Stimulated activated CD4-positive, alpha-beta T cell treated with anti-CD3 and anti-CD28 coated beads, Interleukin-15, amount 100 ng/mL, for 24 hours (primary cell): Measurements from ENCODE around the gene OR52I1.

ENCODE experiments used
- DNase-seq: peaks from one replicate; pipeline ENCODE4 v3.0.0-alpha.2; 2020

OR52I1 gene

DNA sequence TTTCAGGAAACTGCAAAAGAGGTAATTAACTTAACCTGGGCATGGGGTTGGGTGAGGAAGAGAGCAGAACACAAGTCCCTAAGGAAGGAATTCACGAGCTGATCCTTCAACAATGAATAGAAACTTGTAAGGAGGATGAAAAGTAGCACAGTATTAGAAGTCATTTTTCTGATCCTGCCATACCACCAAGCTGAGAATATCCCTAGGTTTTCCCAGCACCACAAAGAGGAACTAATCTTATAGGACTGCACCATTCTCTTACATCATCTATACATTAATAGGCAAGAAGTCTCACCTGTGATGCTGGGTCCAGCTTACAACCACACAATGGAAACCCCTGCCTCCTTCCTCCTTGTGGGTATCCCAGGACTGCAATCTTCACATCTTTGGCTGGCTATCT, at the start of gene OR52I1:
OR52I1 (plus strand) TSS at position 301 of the 400 bp plus-strand sequence; CDS start at position 301, 0 bp downstream.
- no peak for DNase-seq

- no peak for DNase-seq
Measured at GRCh38 chr11:4544891-4545290, 48.9 kb upstream of the OR52I1 start, which contains the start of gene OR52M1. Gene OR52M1 (plus strand): TSS chr11:4545191. CDS start chr11:4545191, 0 bp downstream.

DNA sequence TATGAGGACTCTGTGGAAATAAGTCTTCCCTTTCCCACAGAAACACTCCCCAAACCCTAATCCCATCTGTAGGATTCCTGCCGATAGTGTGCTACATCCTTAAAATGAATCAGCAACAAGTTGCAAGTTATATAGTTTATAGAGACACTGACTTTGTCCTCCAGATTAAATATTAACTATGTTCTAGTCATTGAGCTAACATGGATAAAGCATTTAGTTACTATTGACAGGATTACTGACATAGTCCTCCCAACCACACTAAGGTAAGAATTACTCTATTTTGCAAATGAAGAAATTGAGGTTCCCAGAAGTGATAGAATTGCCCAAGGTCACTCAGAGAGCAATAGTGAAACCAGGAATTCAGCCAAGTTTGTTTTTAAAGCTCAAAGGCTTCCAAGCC, 47.0 kb upstream of the OR52I1 start:
- no peak for DNase-seq

DNA sequence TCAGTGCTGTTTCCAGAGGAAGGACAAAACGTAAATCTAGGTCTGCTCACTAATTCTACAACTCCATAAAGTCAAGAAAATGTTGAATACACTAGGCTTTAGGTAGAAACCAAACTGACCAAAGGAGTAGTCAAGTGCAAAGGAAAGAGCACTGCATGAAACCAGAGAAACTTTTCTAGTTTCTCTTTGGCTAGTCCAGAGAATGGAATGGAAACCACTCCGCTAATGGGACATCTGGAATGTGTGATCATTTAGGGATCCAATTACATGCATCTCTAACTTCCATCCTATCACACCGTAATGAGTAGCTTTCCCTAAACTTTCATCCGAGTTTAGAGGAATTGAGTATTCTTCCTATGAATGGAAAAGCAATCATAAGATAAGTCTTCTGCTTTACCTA, 46.4 kb upstream of the OR52I1 start:
- DNase-seq, result no peak

- DNase-seq, result no peak
Measured at GRCh38 chr11:4551346-4551979, 42.4 kb upstream of the OR52I1 start.

GRCh38 chr11:4559527-4560440, 34.1 kb upstream of the OR52I1 start:
- no peak for DNase-seq

DNA sequence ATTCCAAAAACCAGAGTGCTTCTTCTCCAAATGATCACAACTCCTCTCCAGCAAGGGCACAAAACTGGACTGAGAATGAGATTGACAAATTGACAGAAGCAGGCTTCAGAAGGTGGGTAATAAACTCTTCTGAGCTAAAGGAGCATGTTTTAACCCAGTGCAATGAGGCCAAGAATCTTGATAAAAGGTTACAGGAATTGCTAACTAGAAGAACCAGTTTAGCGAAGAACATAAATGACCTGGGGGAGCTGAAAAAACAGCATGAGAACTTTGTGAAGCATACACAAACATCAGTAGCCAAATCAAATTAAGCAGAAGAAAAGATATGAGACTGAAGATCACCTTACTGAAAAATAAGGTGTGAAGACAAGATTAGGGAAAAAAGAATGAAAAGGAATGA, 33.4 kb upstream of the OR52I1 start:
- no peak for DNase-seq

DNA sequence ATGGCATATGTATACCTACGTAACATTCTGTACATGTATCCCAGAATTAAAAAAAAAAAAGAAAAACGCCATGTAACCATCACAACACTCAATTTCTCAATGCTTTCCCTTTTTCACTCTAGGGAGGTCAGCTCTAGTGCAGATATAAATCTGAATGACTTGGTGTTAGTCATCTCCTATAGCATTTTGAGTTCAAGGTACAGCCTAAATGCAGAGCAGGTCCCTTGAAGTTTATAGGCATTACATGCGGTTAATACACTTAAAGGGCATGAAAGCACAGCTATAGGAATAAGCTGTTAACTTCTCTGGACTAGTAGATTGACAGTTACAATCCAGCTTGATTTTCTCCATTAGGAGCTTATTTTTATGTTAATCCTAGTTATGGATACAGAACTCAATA, 28.5 kb upstream of the OR52I1 start:
- DNase-seq, result no peak

GRCh38 chr11:4569075-4569474, 24.8 kb upstream of the OR52I1 start:
- DNase-seq, result no peak

- DNase-seq, result no peak
Measured at GRCh38 chr11:4576880-4577279, 17.0 kb upstream of the OR52I1 start.

DNA sequence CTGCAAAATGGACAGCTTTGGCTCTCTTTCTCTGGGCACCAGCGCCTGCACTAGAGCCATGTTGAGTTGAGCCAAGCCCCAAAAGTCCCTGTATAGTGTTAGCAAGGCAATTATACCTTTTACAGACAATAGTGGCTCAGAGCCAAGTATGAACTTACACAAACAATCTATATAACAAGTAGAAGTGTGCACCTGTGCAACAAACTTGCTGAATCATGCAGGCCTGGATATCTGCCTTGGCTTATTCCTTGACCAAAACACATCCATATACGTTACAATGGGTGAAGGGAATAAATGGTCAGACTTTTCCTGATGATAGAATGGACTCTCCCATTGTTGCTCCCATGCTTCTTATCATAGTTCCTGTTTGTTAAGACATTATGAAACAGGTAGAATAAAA, 16.1 kb upstream of the OR52I1 start:
- DNase-seq, result no peak

DNA sequence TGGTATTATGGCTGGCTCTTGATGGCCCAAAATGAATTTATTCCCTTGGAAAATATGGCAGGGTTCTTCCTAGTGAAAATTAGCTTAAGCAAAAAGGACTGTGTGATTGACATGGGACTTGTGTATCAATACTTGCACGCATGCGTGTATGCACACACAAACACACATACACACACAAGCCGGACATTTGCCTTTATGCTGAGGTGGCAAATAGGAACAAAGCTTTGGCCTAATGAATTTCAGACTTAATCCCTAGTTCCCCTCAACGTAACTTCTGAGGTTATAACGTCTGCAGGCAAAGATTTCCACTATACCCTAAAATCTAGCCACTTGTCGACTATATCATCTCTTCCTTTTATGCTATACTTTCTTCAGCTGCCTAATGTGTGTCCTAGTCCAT, 15.2 kb upstream of the OR52I1 start:
- no peak for DNase-seq

GRCh38 chr11:4580124-4580523, 13.7 kb upstream of the OR52I1 start:
- no peak for DNase-seq

DNA sequence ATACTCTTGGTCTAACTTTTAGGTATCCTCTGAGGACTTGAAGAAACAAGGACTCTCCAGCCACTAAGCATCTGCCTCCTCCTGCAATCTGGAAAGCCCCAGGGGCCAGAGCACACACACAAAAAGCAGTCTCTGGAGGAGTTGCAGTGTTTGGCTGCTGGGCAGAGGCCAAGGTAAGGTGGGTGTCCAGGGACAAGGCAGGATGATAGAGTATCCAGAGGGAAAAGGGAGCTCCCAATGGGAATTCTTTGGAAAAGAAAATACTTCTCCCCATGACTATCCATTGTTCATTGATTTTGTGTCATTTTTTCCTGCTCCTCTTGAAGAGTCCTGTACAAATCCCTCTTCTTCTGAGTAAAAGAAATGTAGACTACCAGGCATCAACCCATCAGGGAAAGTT, 12.4 kb upstream of the OR52I1 start, which contains the start of gene OR52I2:
OR52I2 (plus strand) TSS at position 301 of the 400 bp plus-strand sequence.
- DNase-seq, result no peak

DNA sequence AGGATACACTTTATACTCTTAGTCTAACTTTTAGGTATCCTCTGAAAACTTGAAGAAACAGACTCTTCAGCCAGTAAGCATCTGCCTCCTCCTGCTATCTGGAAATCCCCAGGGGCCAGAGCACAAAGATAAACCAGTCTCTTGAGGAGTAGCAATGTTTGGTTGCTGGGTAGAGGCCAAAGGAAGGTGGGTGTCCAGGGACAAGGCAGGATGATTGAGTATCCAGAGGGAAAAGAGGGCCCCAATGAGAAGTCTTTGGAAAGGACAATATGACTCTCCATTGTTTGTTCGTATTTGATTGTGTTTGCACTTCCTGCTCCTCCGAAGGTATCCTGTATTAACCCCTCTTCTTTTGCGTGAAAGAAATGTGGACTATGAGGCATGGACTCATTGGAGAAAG, 4.8 kb upstream of the OR52I1 start:
- DNase-seq, result no peak

DNA sequence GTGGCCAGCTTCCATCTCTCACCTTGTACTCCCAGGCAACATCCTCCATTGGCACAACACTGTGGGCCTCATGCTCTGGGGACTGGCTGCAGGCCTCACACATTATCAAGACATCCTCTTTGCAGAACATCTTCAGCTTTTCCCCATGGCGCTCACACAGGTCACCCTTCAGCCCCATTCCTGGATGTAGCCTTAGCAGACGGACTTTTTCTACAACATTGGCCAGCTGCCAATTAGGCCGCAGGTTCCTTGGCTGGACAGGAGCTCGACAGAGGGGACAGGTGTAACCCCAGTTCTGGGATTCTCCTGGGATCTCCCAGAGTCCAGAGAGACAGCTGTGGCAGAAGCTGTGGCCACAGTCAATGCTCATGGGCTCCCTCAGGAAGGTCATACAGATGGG, 11.2 kb downstream of the OR52I1 start:
- DNase-seq, result no peak

DNA sequence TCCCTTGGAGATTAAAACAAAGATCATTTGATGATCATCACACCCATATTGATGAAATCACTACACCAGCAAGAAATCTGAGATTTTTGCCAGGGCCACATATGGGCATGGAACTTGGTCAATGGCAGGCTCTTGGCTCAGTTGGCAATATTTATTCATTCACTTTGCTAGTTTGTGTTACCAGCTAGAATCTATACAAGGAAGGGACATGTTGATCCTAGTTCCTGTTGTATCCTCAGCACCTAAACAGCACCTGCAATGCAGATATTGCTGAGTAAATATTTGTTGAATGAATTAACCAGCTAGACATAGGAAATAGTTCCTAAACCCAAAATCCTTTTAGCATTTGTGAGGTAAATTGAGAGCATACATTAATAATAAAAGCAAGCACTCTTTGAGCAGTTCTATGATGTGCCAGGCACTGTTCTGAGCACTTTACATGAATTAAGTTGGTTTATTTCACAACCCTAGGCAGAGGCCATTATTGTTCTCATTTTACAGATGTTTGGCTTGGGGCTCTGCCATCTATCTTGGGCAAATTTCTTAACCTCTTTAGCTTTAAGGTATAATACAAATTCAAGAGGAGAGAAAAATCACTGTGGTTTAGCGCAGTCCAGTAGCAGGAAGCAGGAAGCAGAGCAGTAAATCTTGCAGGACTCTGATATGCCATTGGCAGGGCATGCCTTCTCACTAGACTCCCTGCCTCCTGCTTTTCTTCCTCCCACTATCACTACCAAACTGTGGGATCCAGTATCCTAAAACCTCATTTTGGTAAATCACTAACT, 12.6 kb downstream of the OR52I1 start:
- DNase-seq, result no peak

- no peak for DNase-seq
Measured at GRCh38 chr11:4607096-4607495, 13.3 kb downstream of the OR52I1 start.

- peak; percentile 96 for DNase-seq
Measured at GRCh38 chr11:4607781-4608666, 14.2 kb downstream of the OR52I1 start, which contains the start of gene TRIM68. Gene TRIM68 (minus strand): TSS chr11:4608231. CDS start chr11:4605504, 2,727 bp downstream.

GRCh38 chr11:4610258-4610935, 16.6 kb downstream of the OR52I1 start:
- peak; percentile 22 for DNase-seq

GRCh38 chr11:4611986-4612385, 18.1 kb downstream of the OR52I1 start:
- no peak for DNase-seq
